RWPE1 (cell line): ENCODE data around the gene LYZL1.

ENCODE experiments used
- CTCF ChIA-PET: fragments of 350-600 bp; sonication (Branson Sonifier 250); formaldehyde crosslinking; extraction: SDS; loops from one replicate; lab custom pipeline; 2021; lab: Yijun Ruan, JAX
- POLR2A ChIA-PET: fragments of 400-600 bp; formaldehyde crosslinking; extraction: SDS; loops from one replicate; lab custom pipeline; 2020; ENCODE audit warnings: antibody characterized with exemption; ENCODE audit not compliant: low non-redundant PET; lab: Yijun Ruan, JAX
- DNase-seq: peaks from one replicate; pipeline ENCODE4 v3.0.0; 2012; ENCODE audit warnings: low spot score
- H3K27ac ChIP-seq: fragments of 450-650 bp; 2 replicates; pipeline ENCODE4 v1.5.1; 2017
- TF ChIP-seq, protein P1 (sequence below): fragments of 450-650 bp; conservative IDR thresholded peaks from 2 replicates; pipeline ENCODE4 v1.5.1; 2017; ENCODE audit warnings: low read depth, mild to moderate bottlenecking

The LYZL1 gene

DNA sequence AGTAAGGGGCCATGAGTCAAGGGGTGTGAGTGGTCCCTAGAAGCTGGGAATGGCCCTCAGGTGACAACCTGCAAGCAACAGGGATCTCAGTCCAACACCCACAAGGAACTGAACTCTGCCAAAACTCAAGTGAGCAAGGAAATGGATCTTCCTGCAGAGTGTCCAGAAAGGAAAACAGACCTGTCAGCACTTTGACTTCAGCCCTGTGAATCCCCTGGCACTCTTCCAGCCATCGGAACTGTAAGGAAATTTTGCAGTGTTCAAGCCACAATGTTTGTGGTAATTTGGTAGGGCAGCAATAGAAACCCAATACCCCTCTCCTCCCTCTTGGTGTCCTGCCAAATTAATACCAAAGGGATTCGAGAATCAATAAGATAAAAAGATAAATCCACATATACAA lies 6.9 kb downstream of the LYZL1 start:
- ChIA-PET CTCF (interaction anchor here (0.7 to 1.9 kb wide), 2 partner anchors 50 to 632 kb away, joined by 4 read pairs; no protein-coding TSS in a partner anchor), POLR2A (no interaction called here)
- TF ChIP-seq, protein P1, sequence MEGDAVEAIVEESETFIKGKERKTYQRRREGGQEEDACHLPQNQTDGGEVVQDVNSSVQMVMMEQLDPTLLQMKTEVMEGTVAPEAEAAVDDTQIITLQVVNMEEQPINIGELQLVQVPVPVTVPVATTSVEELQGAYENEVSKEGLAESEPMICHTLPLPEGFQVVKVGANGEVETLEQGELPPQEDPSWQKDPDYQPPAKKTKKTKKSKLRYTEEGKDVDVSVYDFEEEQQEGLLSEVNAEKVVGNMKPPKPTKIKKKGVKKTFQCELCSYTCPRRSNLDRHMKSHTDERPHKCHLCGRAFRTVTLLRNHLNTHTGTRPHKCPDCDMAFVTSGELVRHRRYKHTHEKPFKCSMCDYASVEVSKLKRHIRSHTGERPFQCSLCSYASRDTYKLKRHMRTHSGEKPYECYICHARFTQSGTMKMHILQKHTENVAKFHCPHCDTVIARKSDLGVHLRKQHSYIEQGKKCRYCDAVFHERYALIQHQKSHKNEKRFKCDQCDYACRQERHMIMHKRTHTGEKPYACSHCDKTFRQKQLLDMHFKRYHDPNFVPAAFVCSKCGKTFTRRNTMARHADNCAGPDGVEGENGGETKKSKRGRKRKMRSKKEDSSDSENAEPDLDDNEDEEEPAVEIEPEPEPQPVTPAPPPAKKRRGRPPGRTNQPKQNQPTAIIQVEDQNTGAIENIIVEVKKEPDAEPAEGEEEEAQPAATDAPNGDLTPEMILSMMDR = no peak
- no peak for DNase-seq
- no peak overlapping the region for H3K27ac ChIP-seq

DNA sequence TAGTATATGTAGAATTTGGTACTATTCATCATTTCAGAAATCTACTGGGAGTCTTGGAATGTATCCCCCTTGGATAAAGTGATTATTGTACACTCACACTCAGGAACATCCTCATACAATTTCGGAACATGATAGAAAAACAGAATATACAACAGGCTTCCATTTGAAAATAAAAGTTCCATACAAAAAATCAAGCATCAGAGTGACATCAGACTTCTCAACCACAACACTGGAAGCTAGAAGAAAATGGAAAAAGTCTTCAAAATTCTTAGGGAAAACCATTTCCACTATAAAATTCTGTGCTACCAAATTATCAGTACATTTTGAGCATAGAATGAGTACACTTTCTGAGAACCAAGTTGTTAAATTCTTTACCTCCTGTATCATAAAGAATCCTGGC lies 8.8 kb downstream of the LYZL1 start:
- no peak overlapping the region for H3K27ac ChIP-seq
- ChIA-PET POLR2A (no interaction called here), CTCF (no interaction called here)
- no peak for DNase-seq
- TF ChIP-seq, protein P1 = no peak

DNA sequence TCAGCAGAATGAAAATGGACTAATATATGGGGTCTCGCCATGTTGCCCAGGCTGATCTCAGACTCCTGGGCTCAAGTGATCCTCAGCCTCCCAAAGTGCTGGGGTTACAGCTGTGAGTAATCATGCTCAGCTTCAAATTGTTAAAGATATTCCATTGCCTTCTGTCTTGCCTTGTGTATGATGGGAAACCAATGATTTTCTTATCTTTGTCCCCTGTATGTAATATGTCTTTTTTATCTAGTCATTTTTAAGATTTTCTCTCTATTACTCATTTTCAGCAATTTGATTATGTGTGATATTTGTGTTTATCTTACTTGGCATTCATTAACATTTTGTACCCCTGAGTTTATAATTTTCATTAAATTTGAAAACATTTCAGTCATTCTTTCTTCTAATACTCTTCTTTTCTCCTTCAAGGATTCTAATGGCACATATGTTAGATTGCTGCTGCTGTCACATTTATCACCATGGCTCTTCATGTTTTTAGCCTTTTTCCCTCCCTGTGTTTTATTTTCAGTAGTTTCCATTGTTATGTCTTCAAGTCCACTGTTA lies 12.6 kb downstream of the LYZL1 start:
- no peak overlapping the region for H3K27ac ChIP-seq
- TF ChIP-seq, protein P1 = no peak
- no peak for DNase-seq
- ChIA-PET POLR2A (no interaction called here), CTCF (no interaction called here)

DNA sequence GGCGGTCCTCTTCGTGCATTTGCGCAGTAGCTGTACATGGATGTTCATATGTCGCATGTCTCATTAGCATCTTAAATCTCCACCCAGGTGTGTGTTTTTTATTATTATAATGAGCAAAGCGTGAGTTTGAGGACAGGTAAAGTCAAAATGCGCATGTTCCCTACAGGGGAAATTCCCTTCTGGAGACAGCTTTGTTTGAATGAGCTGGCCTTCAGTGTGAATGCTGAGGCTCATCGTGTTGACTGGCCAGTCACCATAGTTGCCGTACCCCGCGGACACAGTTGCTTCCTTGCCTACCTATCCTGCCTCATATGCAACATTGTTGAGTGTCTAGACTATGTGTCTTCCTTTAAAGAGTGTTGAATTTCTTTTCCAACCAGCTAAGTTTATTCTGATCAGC lies 13.6 kb downstream of the LYZL1 start:
- H3K27ac ChIP-seq = no peak overlapping the region
- TF ChIP-seq, protein P1 = no peak
- ChIA-PET POLR2A (no interaction called here), CTCF (interaction anchor here (1.0 kb wide), 1 partner anchor 639 kb away, joined by 6 read pairs; no protein-coding TSS in a partner anchor)
- no peak for DNase-seq

DNA sequence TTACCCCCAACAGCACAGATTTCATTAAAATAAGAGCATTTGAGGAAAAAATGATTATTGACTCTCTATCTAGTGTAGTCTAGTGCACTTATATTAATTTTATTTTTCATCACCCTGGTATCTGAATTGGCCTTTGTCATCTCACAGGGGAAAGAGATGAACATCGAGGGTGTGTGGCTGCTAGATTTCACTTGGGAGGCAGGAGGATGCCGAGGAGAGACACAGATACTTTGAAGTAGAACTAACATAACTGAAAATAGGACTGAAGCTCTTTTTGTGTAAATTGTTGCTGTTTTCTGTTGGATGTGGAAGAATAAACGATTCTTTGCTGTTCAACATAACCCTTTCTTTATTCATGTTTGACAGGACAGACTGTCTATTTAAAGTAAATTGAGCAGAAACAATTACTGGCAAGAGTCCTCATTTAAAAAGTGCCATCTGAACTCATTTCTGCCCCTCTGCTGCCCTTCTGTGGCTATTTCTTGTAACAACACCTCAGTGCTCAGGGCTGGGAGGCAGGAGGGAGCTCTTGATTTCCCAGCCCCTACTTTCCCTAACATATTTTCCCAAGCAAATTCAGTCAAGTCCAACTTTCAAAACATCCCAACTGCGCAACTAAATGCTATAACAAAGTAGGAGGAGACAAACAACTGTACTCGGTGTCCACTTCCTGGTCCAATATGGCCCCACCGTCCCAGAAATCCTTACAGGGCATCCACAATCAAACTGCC lies 15.6 kb downstream of the LYZL1 start:
- ChIA-PET POLR2A (no interaction called here), CTCF (interaction anchor here (0.6 to 1.7 kb wide), 9 partner anchors 13 to 1126 kb away, joined by 3 to 18 read pairs (median 3); partner anchors contain the start of gene BAMBI)
- H3K27ac ChIP-seq = no peak overlapping the region
- DNase-seq = peak; percentile 76
- TF ChIP-seq, protein P1 = peak; percentile 72

DNA sequence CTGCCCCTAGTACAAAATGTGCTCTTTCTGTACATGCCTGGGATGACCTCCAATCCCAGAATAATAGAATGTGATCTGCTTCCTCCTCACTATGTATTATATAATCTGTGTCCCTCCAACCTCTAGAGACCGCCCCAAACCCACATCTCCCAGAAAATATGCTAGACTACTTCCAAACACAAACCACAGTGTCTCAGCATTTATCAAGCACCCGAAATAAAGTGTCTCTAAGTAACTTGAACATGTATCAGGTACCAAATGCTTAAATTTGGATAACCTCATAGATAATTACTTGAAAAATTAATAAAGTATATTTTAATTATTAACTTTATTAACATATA lies 16.1 kb downstream of the LYZL1 start:
- ChIA-PET POLR2A (no interaction called here), CTCF (interaction anchor here (0.6 to 1.7 kb wide), 9 partner anchors 12 to 1127 kb away, joined by 3 to 18 read pairs (median 3); partner anchors contain the start of gene BAMBI)
- TF ChIP-seq, protein P1 = no peak
- no peak for DNase-seq
- no peak overlapping the region for H3K27ac ChIP-seq
